Karpas-422 (cell line): ENCODE data around the gene PODNL1. TPM values are rescaled to one million over a fixed set of nuclear protein-coding genes. Genes with fewer than 3 reads are reported as not detected.
"Not testable (repeated sequence)": the region's sequence is repeated elsewhere in the genome, so short reads cannot be mapped to it uniquely, and the experiment has no call there.

Source experiments
- DNase-seq: peaks from one replicate; pipeline ENCODE4 v3.0.0-alpha.2; 2015
- H2AFZ ChIP-seq: fragments of 200-600 bp; sonication (generic); 2 replicates; pipeline ENCODE4 v1.6.1; 2014; ENCODE audit warnings: antibody characterized with exemption, low read length, mixed read lengths
- H3K27ac ChIP-seq: fragments of 200-600 bp; sonication (generic); 2 replicates; pipeline ENCODE4 v1.5.1; 2014; ENCODE audit warnings: mild to moderate bottlenecking, low read length, moderate library complexity
- H3K27me3 ChIP-seq: fragments of 200-600 bp; sonication (generic); 2 replicates; pipeline ENCODE4 v1.6.1; 2014; ENCODE audit warnings: low read length, mixed read lengths
- H3K36me3 ChIP-seq: fragments of 200-600 bp; sonication (generic); 2 replicates; pipeline ENCODE4 v1.6.1; 2014; ENCODE audit warnings: low read length, mixed read lengths; ENCODE audit not compliant: insufficient read depth
- H3K4me1 ChIP-seq: fragments of 200-600 bp; sonication (generic); 2 replicates; pipeline ENCODE4 v1.6.1; 2014; ENCODE audit warnings: mild to moderate bottlenecking, low read length, mixed read lengths
- H3K4me2 ChIP-seq: fragments of 200-600 bp; sonication (generic); 2 replicates; pipeline ENCODE4 v1.6.1; 2014; ENCODE audit warnings: low read length, low read depth, mild to moderate bottlenecking; ENCODE audit not compliant: poor library complexity, severe bottlenecking
- H3K4me3 ChIP-seq: fragments of 200-600 bp; sonication (generic); 2 replicates; pipeline ENCODE4 v1.5.1; 2014; ENCODE audit warnings: mild to moderate bottlenecking, antibody characterized with exemption, low read length, mixed read lengths
- H3K79me2 ChIP-seq: fragments of 200-600 bp; sonication (generic); 2 replicates; pipeline ENCODE4 v1.6.1; 2014; ENCODE audit warnings: mild to moderate bottlenecking, low read length, mixed read lengths
- H3K9ac ChIP-seq: fragments of 200-600 bp; sonication (generic); 2 replicates; pipeline ENCODE4 v1.6.0; 2014; ENCODE audit warnings: low read length
- H3K9me2 ChIP-seq: fragments of 200-600 bp; sonication (generic), shearing (Covaris generic); replicated peaks from 2 replicates; pipeline ENCODE4 v1.6.0; 2014; ENCODE audit warnings: mild to moderate bottlenecking, low read length, moderate library complexity; ENCODE audit not compliant: insufficient read depth
- H3K9me3 ChIP-seq: fragments of 300-700, 200-600 bp; sonication (generic); 2 replicates; pipeline ENCODE4 v1.6.1; 2014; ENCODE audit warnings: low read length, mixed read lengths
- H4K20me1 ChIP-seq: fragments of 200-600 bp; sonication (generic); 2 replicates; pipeline ENCODE4 v1.6.1; 2014; ENCODE audit warnings: mild to moderate bottlenecking, antibody characterized with exemption, low read length, low read depth; ENCODE audit not compliant: insufficient read depth
- total RNA-seq: library from RNA; depleted of rRNA; stranded (reverse); fragments of >200 nt; shearing (Covaris generic); gene quantifications from 2 replicates; pipeline ENCODE4 v1.2.3, GENCODE V29; 2014; ENCODE audit warnings: low replicate concordance

PODNL1 gene
- total RNA-seq, 1 experiment from 2014 or later, result not detected

- DNase-seq, result no peak
- no peak overlapping the region for H2AFZ ChIP-seq
- H3K9ac ChIP-seq, result no peak overlapping the region
- H3K79me2 ChIP-seq, result no peaks in the 10 kb centered on the region
- H3K9me2 ChIP-seq, result no peaks in the 10 kb centered on the region
- H3K9me3 ChIP-seq, result no peaks in the 10 kb centered on the region
- no peaks in the 10 kb centered on the region for H4K20me1 ChIP-seq
- no peak overlapping the region for H3K4me3 ChIP-seq
- H3K27ac ChIP-seq, result no peak overlapping the region
- H3K4me2 ChIP-seq, result no peak overlapping the region
- no peaks in the 10 kb centered on the region for H3K36me3 ChIP-seq
- no peaks in the 10 kb centered on the region for H3K4me1 ChIP-seq
- no peaks in the 10 kb centered on the region for H3K27me3 ChIP-seq
Measured at GRCh38 chr19:13931391-13932148, 6.6 kb downstream of the PODNL1 start.

DNA sequence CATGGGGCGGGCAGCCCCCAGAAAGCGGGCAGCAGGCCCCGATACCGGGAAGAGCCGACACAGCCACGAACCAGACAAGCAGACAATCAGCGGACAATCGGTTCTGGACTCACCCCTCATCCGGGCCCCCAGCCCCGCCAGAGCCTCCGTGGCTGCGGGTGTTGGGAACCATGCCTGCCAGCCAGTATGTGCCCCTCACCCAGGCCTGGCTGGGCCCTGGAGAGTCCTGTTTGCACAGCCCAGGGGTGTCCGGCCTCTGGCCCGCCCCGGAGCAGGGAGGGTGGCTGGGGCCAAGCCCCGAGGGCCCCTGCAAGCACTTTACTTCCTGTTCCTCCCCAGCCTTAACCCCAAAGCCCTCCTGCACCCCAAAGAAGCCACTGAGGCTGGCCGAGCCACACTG lies 7.8 kb downstream of the PODNL1 start:
- Histone ChIP-seq H3K4me1 (no peaks in the 10 kb centered on the region), H3K36me3 (no peaks in the 10 kb centered on the region), H3K27me3 (no peaks in the 10 kb centered on the region), H3K9me3 (no peaks in the 10 kb centered on the region), H3K4me3 (no peak overlapping the region), H3K79me2 (no peaks in the 10 kb centered on the region), H3K27ac (no peak overlapping the region), H4K20me1 (no peaks in the 10 kb centered on the region), H3K9ac (no peak overlapping the region), H2AFZ (no peak overlapping the region), H3K9me2 (no peaks in the 10 kb centered on the region), H3K4me2 (no peak overlapping the region)
- no peak for DNase-seq

DNA sequence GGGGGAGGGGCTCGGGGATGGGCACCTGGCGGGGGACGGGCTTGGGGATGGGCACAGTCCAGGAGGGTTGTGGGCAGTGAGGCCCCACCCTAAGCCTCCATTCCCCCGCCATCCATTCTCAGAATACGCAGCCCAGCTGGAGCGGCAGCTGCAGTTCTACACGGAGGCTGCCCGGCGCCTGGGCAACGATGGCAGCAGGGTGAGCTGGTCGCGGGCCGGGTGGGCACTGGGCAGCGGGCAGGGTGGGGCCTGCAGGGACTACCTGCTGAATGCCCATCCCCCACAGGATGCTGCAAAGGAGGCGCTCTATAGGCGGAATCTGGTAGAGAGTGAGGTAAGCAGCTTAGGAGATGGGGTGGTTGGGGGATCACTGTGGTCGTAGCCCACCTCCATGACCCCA lies 8.3 kb downstream of the PODNL1 start:
- no peak for DNase-seq

DNA sequence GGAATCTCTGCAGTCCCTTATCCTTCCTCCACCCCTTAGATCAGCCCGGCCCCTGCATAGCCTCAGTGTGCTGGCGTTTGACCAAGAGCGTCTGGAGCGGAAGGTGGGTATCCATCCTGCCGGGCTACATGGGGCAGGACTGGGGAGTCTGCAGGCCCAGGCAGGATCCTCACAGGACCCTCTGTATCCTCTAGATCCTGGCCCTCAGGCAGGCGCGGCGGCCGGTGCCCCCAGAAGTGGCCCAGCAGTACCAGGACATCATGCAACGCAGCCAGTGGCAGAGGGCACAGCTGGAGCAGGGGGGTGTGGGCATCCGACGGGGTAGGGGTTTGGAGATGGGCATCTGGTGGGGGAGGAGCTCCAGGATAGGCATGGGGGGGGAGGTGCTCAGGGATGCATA lies 8.9 kb downstream of the PODNL1 start:
- no peak overlapping the region for H3K27ac ChIP-seq
- H3K4me3 ChIP-seq, result no peak overlapping the region
- no peaks in the 10 kb centered on the region for H4K20me1 ChIP-seq
- no peaks in the 10 kb centered on the region for H3K4me1 ChIP-seq
- H3K9me2 ChIP-seq, result no peaks in the 10 kb centered on the region
- H3K27me3 ChIP-seq, result no peaks in the 10 kb centered on the region
- no peak overlapping the region for H3K4me2 ChIP-seq
- no peaks in the 10 kb centered on the region for H3K9me3 ChIP-seq
- no peaks in the 10 kb centered on the region for H3K36me3 ChIP-seq
- no peaks in the 10 kb centered on the region for H3K79me2 ChIP-seq
- no peak overlapping the region for H3K9ac ChIP-seq
- H2AFZ ChIP-seq, result no peak overlapping the region
- DNase-seq, result no peak

More for the DNA sequence above, 8.3 kb downstream of the PODNL1 start:
- no peak overlapping the region for H3K27ac ChIP-seq
- H3K27me3 ChIP-seq, result no peaks in the 10 kb centered on the region
- no peak overlapping the region for H2AFZ ChIP-seq
- H3K9me2 ChIP-seq, result no peaks in the 10 kb centered on the region
- H3K9me3 ChIP-seq, result no peaks in the 10 kb centered on the region
- H3K79me2 ChIP-seq, result no peaks in the 10 kb centered on the region
- H3K4me3 ChIP-seq, result no peak overlapping the region
- no peaks in the 10 kb centered on the region for H3K36me3 ChIP-seq
- H3K9ac ChIP-seq, result no peak overlapping the region
- no peak overlapping the region for H3K4me2 ChIP-seq
- no peaks in the 10 kb centered on the region for H4K20me1 ChIP-seq
- no peaks in the 10 kb centered on the region for H3K4me1 ChIP-seq

- no peak for DNase-seq
- Histone ChIP-seq H2AFZ (no peak overlapping the region), H3K9me3 (no peaks in the 10 kb centered on the region), H3K9me2 (no peaks in the 10 kb centered on the region), H3K4me2 (no peak overlapping the region), H4K20me1 (no peaks in the 10 kb centered on the region), H3K4me1 (no peaks in the 10 kb centered on the region), H3K79me2 (no peaks in the 10 kb centered on the region), H3K27me3 (no peaks in the 10 kb centered on the region), H3K27ac (no peak overlapping the region), H3K36me3 (peaks cover 6% of the 10 kb centered on the region), H3K9ac (no peak overlapping the region), H3K4me3 (no peak overlapping the region)
Measured at GRCh38 chr19:13926715-13927114, 11.5 kb downstream of the PODNL1 start.

DNA sequence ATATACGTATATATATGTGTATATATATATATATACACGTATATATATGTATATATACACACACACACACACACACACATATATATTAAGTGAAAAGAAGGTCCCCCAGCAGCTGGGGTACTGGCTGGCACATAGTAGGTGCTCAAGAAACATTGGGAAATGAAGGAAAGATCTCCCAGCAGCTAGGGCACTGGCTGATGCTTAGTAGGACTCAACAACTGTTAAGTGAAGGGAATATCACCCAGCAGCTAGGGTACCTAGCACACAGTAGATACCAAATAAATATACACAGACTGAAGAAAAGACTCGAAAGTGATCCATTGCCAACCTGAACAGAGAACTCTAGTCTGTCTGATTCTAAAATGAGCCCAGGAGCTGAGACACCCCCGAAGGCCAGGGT lies 12.2 kb downstream of the PODNL1 start:
- no peaks in the 10 kb centered on the region for H3K27me3 ChIP-seq
- H3K4me2 ChIP-seq, result no peak overlapping the region

GRCh38 chr19:13923194-13923987 lies 14.8 kb downstream of the PODNL1 start:
- no peak overlapping the region for H2AFZ ChIP-seq
- no peaks in the 10 kb centered on the region for H4K20me1 ChIP-seq
- H3K9me3 ChIP-seq, result peaks cover 5% of the 10 kb centered on the region
- H3K4me3 ChIP-seq, result no peak overlapping the region
- H3K27ac ChIP-seq, result no peak overlapping the region
- H3K4me1 ChIP-seq, result no peaks in the 10 kb centered on the region
- no peak overlapping the region for H3K4me2 ChIP-seq
- H3K79me2 ChIP-seq, result no peaks in the 10 kb centered on the region
- peaks cover 34% of the 10 kb centered on the region for H3K36me3 ChIP-seq
- no peak for DNase-seq
- no peaks in the 10 kb centered on the region for H3K9me2 ChIP-seq
- H3K9ac ChIP-seq, result no peak overlapping the region
- H3K27me3 ChIP-seq, result no peaks in the 10 kb centered on the region

More for the DNA sequence above, 12.2 kb downstream of the PODNL1 start:
- H3K27ac ChIP-seq, result no peak overlapping the region
- H4K20me1 ChIP-seq, result no peaks in the 10 kb centered on the region
- no peaks in the 10 kb centered on the region for H3K79me2 ChIP-seq
- H3K36me3 ChIP-seq, result peaks cover 13% of the 10 kb centered on the region
- H2AFZ ChIP-seq, result no peak overlapping the region
- H3K9me3 ChIP-seq, result no peaks in the 10 kb centered on the region; the same call in 1 of the 2 replicates
- H3K9ac ChIP-seq, result no peak overlapping the region
- DNase-seq, result no peak
- no peaks in the 10 kb centered on the region for H3K4me1 ChIP-seq
- no peaks in the 10 kb centered on the region for H3K9me2 ChIP-seq
- no peak overlapping the region for H3K4me3 ChIP-seq

GRCh38 chr19:13922118-13922517 lies 16.1 kb downstream of the PODNL1 start:
- not testable (repeated sequence) for H2AFZ ChIP-seq

More at GRCh38 chr19:13922118-13922517, 16.1 kb downstream of the PODNL1 start:
- peaks cover 34% of the 10 kb centered on the region for H3K36me3 ChIP-seq
- DNase-seq, H3K9me3 ChIP-seq, H3K4me2 ChIP-seq, H3K9ac ChIP-seq, H3K27ac ChIP-seq, H3K9me2 ChIP-seq, H3K79me2 ChIP-seq, H4K20me1 ChIP-seq, H3K4me3 ChIP-seq, H3K4me1 ChIP-seq, H3K27me3 ChIP-seq: not testable (repeated sequence)
